ENCODE measurements around the gene ZNF292.
"Not testable (repeated sequence)": the region's sequence is repeated elsewhere in the genome, so short reads cannot be mapped to it uniquely, and the experiment has no call there.

ZNF292 gene

DNA sequence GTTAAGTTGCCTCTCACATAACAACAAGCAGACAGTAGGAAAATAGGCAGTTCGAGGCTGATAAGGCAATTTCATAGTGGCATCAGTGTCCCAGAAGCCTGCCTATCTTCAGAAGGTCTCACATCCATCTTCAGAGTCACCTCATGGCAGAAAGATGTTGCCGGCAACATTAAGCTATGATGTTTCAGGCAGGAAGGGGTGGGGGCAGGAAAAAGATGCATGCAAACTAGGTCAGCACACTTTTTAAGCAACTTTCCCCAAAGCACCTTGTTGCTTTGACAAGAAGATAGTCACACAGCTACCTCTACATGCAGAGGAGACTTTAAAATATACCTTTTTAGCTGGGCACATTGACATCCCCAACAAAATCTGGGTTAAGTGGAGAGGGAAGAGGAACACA, 123.8 kb downstream of the ZNF292 start:
- DNase-seq (ENCODE audit: low spot score) = no peak

DNA sequence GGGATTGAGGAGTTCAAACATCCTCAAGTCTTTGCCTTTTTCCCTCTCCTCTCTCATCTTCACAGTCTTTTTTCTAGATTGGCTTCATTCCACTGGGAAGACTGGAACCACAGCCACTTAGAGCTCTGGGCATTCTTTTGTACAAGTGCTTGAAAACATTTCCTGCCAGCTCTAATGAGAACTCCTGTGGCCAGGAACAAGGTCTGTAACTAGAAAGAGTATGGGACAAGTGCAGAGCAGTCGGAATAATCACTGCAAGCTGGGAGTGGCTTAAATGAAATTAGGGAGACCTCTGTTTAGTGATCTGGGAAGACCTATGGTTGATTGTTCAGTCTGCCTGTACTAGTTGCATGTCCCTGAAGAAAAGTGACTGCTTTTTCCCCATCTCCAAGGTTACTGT, 126.1 kb downstream of the ZNF292 start:
- DNase-seq (ENCODE audit: low spot score) = no peak

DNA sequence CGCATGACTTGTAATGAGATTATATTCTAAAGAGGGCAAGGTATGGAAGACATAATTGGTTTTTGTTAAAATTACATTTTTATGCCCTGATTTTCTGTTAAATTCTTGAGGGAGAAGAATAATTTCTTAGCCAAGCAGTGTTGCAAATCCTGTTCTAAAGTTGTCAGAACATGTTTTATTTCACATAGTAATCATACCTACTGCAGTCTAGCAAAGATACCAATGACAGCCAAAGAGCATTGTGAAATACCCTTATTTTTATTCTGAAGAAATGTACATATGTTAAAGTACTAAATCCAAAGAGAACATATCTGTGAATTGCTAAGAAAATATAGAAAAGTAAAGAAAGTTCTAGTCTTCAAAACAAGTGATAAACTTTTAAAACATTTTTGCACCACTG, 127.4 kb downstream of the ZNF292 start:
- DNase-seq (ENCODE audit: low spot score) = no peak

DNA sequence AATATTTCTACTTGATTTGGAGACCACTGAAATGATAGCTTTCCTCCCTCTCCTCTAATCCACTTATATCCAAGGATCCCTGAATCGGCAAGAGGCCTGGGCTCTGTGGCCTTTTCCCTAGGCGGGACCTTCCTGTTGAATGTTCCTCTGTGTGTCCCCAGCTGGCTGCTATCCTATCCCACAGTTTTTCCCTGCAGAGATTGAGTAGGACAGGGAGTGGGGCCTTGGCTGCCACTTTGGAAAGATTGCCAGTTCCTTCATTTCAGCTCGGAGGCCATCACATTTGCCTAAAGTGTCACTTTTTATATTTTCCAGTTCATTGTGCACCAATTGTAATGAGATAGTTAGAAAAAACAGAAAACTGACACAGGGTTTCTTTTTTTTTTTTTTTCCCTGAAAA, 128.1 kb downstream of the ZNF292 start:
- no peak for DNase-seq (ENCODE audit: low spot score)

DNA sequence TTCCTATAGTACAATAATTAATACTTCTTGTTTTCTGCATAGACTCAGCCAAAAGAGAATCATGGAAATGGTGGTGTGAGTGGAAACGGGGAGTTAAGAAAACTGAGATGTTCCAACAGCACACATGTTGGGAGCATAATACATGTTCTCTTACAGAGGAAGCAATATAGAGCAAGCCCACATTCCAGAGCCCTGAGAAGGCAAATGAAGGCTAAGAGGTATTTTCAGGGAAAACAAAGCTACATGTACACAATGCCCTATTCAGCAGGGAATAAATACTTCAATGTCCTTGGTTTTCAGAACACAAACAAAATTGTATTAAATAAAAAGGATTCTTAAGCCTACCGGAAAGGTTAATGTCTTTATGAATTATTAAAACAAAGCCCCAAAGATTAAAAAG, 131.9 kb downstream of the ZNF292 start:
- no peak for DNase-seq (ENCODE audit: low spot score)

DNA sequence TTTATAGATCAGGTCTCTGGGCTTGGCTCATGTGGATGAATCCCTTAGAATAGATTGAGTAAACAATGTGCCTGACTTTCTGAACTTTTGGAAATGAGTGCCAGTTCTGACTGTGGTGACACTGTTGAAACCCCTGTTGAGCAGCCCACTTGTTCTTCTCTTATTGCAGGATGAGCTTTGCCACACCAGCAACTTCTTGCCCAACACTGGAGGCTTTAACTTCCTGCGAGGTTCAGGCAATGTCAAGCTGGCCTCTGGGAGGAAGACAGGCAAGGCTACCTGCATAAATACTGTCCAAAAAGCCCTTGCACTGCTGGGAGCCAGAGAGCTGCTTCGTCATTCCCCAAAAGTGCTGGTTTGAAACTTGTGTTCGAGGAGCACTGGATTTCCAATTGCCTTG, 134.2 kb downstream of the ZNF292 start:
- no peak for DNase-seq (ENCODE audit: low spot score)

DNA sequence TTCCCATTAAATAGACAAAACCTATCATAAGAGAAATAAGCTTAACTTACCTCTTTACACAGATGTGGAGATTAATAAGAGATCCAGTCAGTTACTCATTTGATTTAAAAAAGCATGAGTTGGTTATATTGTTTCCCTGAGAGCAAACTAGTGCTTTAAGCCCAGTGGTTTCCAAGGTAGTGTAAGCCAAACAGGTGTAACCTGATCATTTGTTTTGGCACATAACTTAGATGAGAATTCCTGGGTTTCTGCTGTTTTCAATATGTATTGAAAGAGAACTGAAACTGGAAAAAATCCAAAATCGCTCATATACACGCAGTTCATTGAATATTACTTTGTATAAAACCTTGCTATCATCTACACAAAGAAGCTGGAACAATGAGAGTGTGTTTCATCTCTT, 136.5 kb downstream of the ZNF292 start:
- no peak for DNase-seq (ENCODE audit: low spot score)

DNA sequence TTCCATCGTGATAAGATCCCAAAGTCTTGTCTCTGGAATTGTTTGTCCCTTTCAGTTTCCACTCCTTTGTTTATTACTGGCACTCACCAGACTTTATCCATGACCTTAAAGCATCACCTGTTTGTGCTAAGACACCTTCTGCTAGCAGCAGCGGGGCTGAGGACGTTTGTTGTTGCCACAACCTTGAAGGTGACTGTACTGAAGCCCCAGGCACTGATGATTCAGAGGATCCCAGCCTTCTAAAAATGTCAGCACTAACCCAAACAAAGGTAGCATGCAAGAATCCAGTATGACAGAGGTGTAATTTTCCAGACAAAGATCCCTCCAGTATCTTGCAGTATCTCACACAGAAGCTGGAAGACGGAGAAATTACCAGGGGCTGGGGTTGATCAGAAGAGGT, 138.2 kb downstream of the ZNF292 start:
- DNase-seq (ENCODE audit: low spot score) = no peak

DNA sequence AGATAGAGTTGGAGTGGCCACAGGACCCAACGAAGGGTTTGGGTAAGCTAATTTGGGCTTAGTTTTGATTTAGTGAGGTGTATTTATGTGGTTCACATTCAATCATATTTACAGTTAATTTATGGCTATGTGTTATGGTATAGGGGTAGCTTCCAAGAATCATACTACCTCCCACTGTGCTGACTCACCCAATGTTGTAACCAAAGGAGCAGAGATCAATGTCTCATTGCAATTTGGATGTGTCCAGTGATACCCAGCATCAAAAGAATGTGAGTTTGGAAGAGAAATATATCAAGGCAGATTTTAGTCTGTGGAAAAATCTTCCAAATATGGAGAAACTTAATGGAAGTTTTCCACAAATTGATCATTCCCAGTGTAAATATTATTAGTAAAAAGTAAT, 141.8 kb downstream of the ZNF292 start:
- no peak for DNase-seq (ENCODE audit: low spot score)

DNA sequence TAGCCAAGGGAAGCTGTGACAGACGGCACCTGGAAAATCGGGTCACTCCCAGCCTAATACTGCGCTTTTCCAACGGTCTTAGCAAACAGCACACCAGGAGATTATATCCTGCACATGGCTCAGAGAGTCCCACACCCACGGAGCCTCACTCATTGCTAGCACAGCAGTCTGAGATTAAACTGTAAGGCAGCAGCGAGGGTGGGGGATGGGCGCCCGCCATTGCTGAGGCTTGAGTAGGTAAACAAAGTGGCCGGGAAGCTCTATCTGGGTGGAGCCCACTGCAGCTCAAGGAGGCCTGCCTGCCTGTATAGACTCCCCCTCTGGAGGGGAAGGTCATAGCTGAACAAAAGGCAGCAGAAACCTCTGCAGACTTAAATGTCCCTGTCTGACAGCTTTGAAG, 145.9 kb downstream of the ZNF292 start:
- not testable (repeated sequence) for DNase-seq (ENCODE audit: low spot score)

DNA sequence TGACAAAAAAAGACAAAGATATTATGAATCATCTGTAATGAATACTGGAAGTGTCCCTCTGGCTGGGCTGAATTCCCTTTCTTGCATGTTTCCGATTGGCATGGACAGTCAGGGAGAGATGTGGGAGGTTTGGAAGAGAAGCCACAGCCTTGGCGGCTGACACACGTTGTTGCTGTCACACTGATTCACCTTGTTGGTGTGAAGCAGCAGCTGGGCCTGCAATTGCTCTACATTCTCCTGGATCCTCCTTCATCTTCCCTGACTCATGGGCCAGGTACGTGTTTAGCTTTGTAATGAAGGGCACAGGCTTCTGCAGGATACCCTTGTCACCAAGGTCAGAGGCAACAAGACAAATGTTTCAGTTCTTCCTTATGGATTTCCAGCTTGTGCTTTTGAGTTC, 153.6 kb downstream of the ZNF292 start:
- no peak for DNase-seq (ENCODE audit: low spot score)

DNA sequence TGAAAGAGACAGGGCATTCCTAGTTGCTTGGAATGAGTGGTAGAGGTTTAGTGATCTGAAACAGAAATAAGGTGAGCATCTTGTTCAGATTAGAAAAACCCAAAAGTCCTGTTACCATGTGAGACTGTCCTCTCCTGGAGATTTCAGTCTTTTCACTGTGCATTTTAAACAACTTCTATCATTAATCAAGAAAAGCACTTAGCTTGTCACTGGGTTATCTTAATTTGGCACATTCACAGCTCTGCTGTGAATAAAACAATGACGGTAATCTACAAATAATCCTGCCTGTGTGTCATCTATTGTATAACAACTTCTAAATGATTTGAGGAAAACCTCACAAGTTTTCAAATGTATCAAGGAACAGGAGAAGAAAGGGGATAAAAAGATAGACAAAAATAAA, 157.5 kb downstream of the ZNF292 start:
- DNase-seq (ENCODE audit: low spot score) = no peak

All from hematopoietic multipotent progenitor cell treated with erythropoietin and hydrocortisone succinate and interleukin-3 and kit ligand, for 17 days (in vitro differentiated cells).